Measurements from ENCODE around the gene CAND2. TPM values are rescaled to one million over a fixed set of nuclear protein-coding genes. Genes with fewer than 3 reads are reported as not detected.

CAND2 gene
- total and polyA plus RNA-seq, 9 of the 15 experiments (the other 6 are each of a cell fraction or from before 2014, with no cell fraction given) = 0.91 to 14.9 (median 4.3) TPM

- TF ChIP-seq CUX1 (CRISPR knock-in tag; IDR thresholded peaks at IDR 0.05) = no peak
- TF ChIP-seq ZNF384 (IDR thresholded peaks at IDR 0.05; ENCODE audit: low read depth, low read length) = no peak
- TF ChIP-seq EP300 (IDR thresholded peaks at IDR 0.05; ENCODE audit: low read length) = no peak; the same call in 1 of the 2 replicates
- no peak for TF ChIP-seq ZNF785 (CRISPR knock-in tag; IDR thresholded peaks at IDR 0.05)
- TF ChIP-seq, protein P1, sequence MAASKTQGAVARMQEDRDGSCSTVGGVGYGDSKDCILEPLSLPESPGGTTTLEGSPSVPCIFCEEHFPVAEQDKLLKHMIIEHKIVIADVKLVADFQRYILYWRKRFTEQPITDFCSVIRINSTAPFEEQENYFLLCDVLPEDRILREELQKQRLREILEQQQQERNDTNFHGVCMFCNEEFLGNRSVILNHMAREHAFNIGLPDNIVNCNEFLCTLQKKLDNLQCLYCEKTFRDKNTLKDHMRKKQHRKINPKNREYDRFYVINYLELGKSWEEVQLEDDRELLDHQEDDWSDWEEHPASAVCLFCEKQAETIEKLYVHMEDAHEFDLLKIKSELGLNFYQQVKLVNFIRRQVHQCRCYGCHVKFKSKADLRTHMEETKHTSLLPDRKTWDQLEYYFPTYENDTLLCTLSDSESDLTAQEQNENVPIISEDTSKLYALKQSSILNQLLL (CRISPR knock-in tag; IDR thresholded peaks at IDR 0.05; ENCODE audit: borderline replicate concordance) = no peak
- TF ChIP-seq ZFP1 (CRISPR knock-in tag; IDR thresholded peaks at IDR 0.05) = no peak
- no peak for TF ChIP-seq RBM15 (IDR thresholded peaks at IDR 0.05; ENCODE audit: insufficient read depth, low read length)
- no peak for TF ChIP-seq POLR2B (IDR thresholded peaks at IDR 0.05; ENCODE audit: low read depth, partially characterized antibody)
- no peak for TF ChIP-seq ZNF24 (IDR thresholded peaks at IDR 0.05)
- TF ChIP-seq ESRRB (CRISPR knock-in tag; IDR thresholded peaks at IDR 0.05; ENCODE audit: borderline replicate concordance) = no peak
- no peak for TF ChIP-seq CCNT2 (IDR thresholded peaks at IDR 0.05; ENCODE audit: borderline replicate concordance, extremely low read depth, insufficient read length, low read depth, low read length)
- TF ChIP-seq ZNF589 (CRISPR knock-in tag; IDR thresholded peaks at IDR 0.05; ENCODE audit: low read depth) = no peak
- TF ChIP-seq SPI1 (IDR thresholded peaks at IDR 0.05; ENCODE audit: borderline replicate concordance, low read depth, low read length) = no peak
- TF ChIP-seq ESRRA (IDR thresholded peaks at IDR 0.05; ENCODE audit: borderline replicate concordance, low read depth) = no peak
- TF ChIP-seq, protein P2, sequence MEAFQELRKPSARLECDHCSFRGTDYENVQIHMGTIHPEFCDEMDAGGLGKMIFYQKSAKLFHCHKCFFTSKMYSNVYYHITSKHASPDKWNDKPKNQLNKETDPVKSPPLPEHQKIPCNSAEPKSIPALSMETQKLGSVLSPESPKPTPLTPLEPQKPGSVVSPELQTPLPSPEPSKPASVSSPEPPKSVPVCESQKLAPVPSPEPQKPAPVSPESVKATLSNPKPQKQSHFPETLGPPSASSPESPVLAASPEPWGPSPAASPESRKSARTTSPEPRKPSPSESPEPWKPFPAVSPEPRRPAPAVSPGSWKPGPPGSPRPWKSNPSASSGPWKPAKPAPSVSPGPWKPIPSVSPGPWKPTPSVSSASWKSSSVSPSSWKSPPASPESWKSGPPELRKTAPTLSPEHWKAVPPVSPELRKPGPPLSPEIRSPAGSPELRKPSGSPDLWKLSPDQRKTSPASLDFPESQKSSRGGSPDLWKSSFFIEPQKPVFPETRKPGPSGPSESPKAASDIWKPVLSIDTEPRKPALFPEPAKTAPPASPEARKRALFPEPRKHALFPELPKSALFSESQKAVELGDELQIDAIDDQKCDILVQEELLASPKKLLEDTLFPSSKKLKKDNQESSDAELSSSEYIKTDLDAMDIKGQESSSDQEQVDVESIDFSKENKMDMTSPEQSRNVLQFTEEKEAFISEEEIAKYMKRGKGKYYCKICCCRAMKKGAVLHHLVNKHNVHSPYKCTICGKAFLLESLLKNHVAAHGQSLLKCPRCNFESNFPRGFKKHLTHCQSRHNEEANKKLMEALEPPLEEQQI (IDR thresholded peaks at IDR 0.05) = no peak
- TF ChIP-seq ZNF239 (CRISPR knock-in tag; IDR thresholded peaks at IDR 0.05) = no peak
- TF ChIP-seq JUN (IDR thresholded peaks at IDR 0.05; ENCODE audit: borderline replicate concordance, low read depth, low read length) = no peak
- TF ChIP-seq JUN (CRISPR knock-in tag; IDR thresholded peaks at IDR 0.05; ENCODE audit: borderline replicate concordance) = no peak
- TF ChIP-seq CHD2 (IDR thresholded peaks at IDR 0.05; ENCODE audit: low read depth, low read length) = no peak
- 0 out of 2 replicates have a peak, but pooled peaks have one; percentile 16 for TF ChIP-seq MAFG (tag; conservative IDR thresholded peaks at IDR 0.05)
- TF ChIP-seq FOXK1 (CRISPR knock-in tag; IDR thresholded peaks at IDR 0.05; ENCODE audit: borderline replicate concordance) = no peak
Measured at GRCh38 chr3:12782172-12782815, 14.2 kb upstream of the CAND2 start (continued).

Data from K562 (cell line).